Fibroblast of lung (primary cell): Measurements from ENCODE around the gene SIK3.

Experiments
- EZH2 ChIP-seq: IDR thresholded peaks from 2 replicates; pipeline ENCODE4 v1.5.1; 2012; ENCODE audit warnings: low read length, control low read depth, mild to moderate bottlenecking; ENCODE audit errors: missing control alignments
- TF ChIP-seq, protein P1 (sequence below), 2 donors: IDR thresholded peaks in 1 of 2; conservative IDR thresholded peaks in 1 of 2; 1 replicate in 1 of 2; 2 replicates in 1 of 2; pipeline ENCODE4 v1.5.1; 2011 to 2012; ENCODE audit warnings: low read length in 2 of 2, control low read depth in 1 of 2, inconsistent platforms in 1 of 2, low read depth in 1 of 2, mild to moderate bottlenecking in 1 of 2

DNA sequence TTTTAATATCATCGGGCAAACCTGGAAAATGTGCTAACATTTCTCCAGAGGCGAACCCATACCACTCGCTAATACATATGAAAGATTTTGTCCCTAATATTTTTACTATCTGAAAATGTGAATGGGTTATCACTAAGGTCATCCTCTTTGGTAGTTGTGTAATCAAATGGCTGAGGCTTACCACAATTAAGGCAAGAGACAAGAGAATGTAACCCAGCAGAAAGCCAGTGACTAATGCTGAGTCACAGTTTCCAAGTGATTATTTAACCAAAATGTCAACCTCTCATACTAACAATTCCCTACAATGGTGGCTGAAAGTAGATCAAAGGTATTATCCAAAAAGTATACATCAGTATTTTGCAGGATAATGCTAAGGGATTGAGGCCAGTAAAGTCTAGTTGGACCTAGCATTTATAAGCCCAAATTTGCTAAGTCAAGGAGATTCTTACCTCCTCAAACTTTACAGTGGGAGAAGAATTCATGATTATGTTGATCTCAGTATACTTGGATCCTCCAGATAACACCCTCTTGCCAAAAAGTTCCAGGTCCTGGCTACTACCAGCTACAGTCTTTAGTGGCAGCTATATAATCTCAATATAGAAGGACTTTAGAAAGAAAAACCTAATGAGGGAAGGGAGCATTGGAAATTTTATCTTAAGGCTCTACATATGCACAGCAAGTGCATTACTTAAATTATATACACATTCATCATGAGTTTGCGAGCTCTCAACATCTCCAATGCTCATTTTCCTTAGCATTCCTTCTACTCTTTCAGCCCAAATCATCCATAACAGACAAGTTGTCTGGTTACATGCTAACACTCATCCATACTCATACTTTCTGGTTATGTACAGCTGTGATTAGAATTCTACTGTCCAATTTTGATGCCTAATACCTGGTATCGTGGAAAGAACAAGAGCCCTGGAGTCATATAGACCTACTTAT lies 25.4 kb downstream of the SIK3 start:
- TF ChIP-seq, protein P1, sequence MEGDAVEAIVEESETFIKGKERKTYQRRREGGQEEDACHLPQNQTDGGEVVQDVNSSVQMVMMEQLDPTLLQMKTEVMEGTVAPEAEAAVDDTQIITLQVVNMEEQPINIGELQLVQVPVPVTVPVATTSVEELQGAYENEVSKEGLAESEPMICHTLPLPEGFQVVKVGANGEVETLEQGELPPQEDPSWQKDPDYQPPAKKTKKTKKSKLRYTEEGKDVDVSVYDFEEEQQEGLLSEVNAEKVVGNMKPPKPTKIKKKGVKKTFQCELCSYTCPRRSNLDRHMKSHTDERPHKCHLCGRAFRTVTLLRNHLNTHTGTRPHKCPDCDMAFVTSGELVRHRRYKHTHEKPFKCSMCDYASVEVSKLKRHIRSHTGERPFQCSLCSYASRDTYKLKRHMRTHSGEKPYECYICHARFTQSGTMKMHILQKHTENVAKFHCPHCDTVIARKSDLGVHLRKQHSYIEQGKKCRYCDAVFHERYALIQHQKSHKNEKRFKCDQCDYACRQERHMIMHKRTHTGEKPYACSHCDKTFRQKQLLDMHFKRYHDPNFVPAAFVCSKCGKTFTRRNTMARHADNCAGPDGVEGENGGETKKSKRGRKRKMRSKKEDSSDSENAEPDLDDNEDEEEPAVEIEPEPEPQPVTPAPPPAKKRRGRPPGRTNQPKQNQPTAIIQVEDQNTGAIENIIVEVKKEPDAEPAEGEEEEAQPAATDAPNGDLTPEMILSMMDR (conservative IDR thresholded peaks at IDR 0.05 in 1 of 2, IDR thresholded peaks at IDR 0.05 in 1 of 2; ENCODE audit: low read depth in 1 of 2, low read length in 2 of 2) = no peak
- TF ChIP-seq EZH2 = no peak
